SK-N-SH (cell line): Measurements from ENCODE around the gene SLC13A4. TPM values are rescaled to one million over a fixed set of nuclear protein-coding genes. Genes with fewer than 3 reads are reported as not detected.

Experiments used
- CTCF ChIA-PET: fragments of 300-600, 350-600 bp; formaldehyde crosslinking; extraction: SDS; loops from one replicate; lab custom pipeline; 2021; lab: Yijun Ruan, JAX
- POLR2A ChIA-PET: fragments of 350-600 bp; sonication (Branson Sonifier 250); formaldehyde crosslinking; extraction: SDS; loops from one replicate; lab custom pipeline; 2020; ENCODE audit warnings: antibody characterized with exemption, inconsistent platforms; lab: Yijun Ruan, JAX
- DNase-seq: peaks from one replicate; pipeline ENCODE4 v3.0.0; 2012
- H2AFZ ChIP-seq: fragments of 200-600 bp; sonication (generic); 2 replicates; pipeline ENCODE4 v1.8.1; 2016; ENCODE audit warnings: antibody characterized with exemption, mild to moderate bottlenecking, low read depth
- H3F3A ChIP-seq: fragments of 200-600 bp; sonication (generic); replicated peaks from 2 replicates; pipeline ENCODE3; 2016; ENCODE audit warnings: antibody characterized with exemption, mild to moderate bottlenecking; ENCODE audit not compliant: insufficient read depth
- H3K27ac ChIP-seq, 2 experiments: fragments of 200-500 bp in 1 of 2; fragments of 200-600 bp in 1 of 2; sonication (Bioruptor generic) in 1 of 2; sonication (generic), shearing (Covaris generic) in 1 of 2; 2 replicates each; pipeline versions ENCODE4 v1.5.1 to v1.6.1; 2014 to 2016; ENCODE audit warnings: low read depth in 2 of 2, inconsistent platforms in 1 of 2, low read length in 1 of 2, mild to moderate bottlenecking in 1 of 2, mixed read lengths in 1 of 2
- H3K27me3 ChIP-seq: fragments of 200-600 bp; sonication (generic), shearing (Covaris generic); 2 replicates; pipeline ENCODE4 v1.6.1; 2016; ENCODE audit warnings: mixed run types; ENCODE audit not compliant: insufficient read depth
- H3K36me3 ChIP-seq, 2 experiments: fragments of 200-500 bp in 1 of 2; fragments of 200-600 bp in 1 of 2; sonication (Bioruptor generic) in 1 of 2; sonication (generic) in 1 of 2; replicated peaks in 1 of 2; 2 replicates each; pipeline versions ENCODE3 to v1.5.1; 2014 to 2016; ENCODE audit warnings: low read length in 1 of 2, mild to moderate bottlenecking in 1 of 2; ENCODE audit not compliant: insufficient read depth in 2 of 2, control insufficient read depth in 1 of 2
- H3K4me1 ChIP-seq, 2 experiments: fragments of 200-500 bp in 1 of 2; fragments of 200-600 bp in 1 of 2; sonication (Bioruptor generic) in 1 of 2; sonication (generic), shearing (Covaris generic) in 1 of 2; 2 replicates each; pipeline versions ENCODE4 v1.5.1 to v1.6.1; 2014 to 2016; ENCODE audit warnings: low read depth in 1 of 2, low read length in 1 of 2, mixed run types in 1 of 2; ENCODE audit not compliant: insufficient read depth in 2 of 2, control insufficient read depth in 1 of 2
- H3K4me2 ChIP-seq: fragments of 200-600 bp; sonication (generic), shearing (Covaris generic); 2 replicates; pipeline ENCODE4 v1.6.1; 2017; ENCODE audit warnings: mixed run types
- H3K4me3 ChIP-seq, 2 experiments: fragments of 200-500 bp in 1 of 2; fragments of 200-600 bp in 1 of 2; sonication (Bioruptor generic) in 1 of 2; sonication (generic), shearing (Covaris generic) in 1 of 2; 2 replicates each; pipeline versions ENCODE4 v1.5.1 to v1.8.1; 2014 to 2016; ENCODE audit warnings: low read depth in 2 of 2, inconsistent platforms in 1 of 2, low read length in 1 of 2, mild to moderate bottlenecking in 1 of 2, mixed read lengths in 1 of 2, moderate library complexity in 1 of 2
- H3K79me2 ChIP-seq: fragments of 200-600 bp; sonication (generic); 2 replicates; pipeline ENCODE4 v1.8.1; 2017; ENCODE audit warnings: mild to moderate bottlenecking; ENCODE audit not compliant: insufficient read depth
- H3K9ac ChIP-seq: fragments of 200-600 bp; sonication (generic); 2 replicates; pipeline ENCODE4 v1.6.1; 2017; ENCODE audit warnings: mixed run types
- H3K9me2 ChIP-seq: fragments of 200-600 bp; sonication (generic); 2 replicates; pipeline ENCODE4 v1.6.1; 2017; ENCODE audit warnings: mixed run types
- H3K9me3 ChIP-seq: fragments of 200-600 bp; sonication (generic); 2 replicates; pipeline ENCODE4 v1.6.1; 2017; ENCODE audit warnings: mixed run types, mild to moderate bottlenecking, moderate library complexity
- H4K20me1 ChIP-seq: fragments of 200-600 bp; sonication (generic); 2 replicates; pipeline ENCODE4 v1.6.1; 2017; ENCODE audit warnings: mild to moderate bottlenecking, mixed run types; ENCODE audit not compliant: insufficient read depth
- CHD2 ChIP-seq: fragments of 150-350 bp; IDR thresholded peaks from 2 replicates; pipeline ENCODE4 v1.6.1; 2018; ENCODE audit warnings: low read length; ENCODE audit not compliant: partially characterized antibody
- CTCF ChIP-seq: fragments of 200-600 bp; sonication (generic); IDR thresholded peaks from 2 replicates; pipeline ENCODE4 v1.6.1; 2017; ENCODE audit warnings: antibody characterized with exemption, mild to moderate bottlenecking, moderate library complexity
- EZH2phosphoT487 ChIP-seq: fragments of 200-600 bp; sonication (generic); IDR thresholded peaks from 2 replicates; pipeline ENCODE4 v1.6.1; 2017; ENCODE audit warnings: low read depth, mixed run types, mild to moderate bottlenecking, antibody characterized with exemption, moderate library complexity, borderline replicate concordance
- FOXJ3 ChIP-seq: sonication (generic); formaldehyde crosslinking; IDR thresholded peaks from 2 replicates; pipeline ENCODE4 v1.5.1; 2020; ENCODE audit warnings: mild to moderate bottlenecking, missing genetic modification reagents
- FOXM1 ChIP-seq: IDR thresholded peaks from 2 replicates; pipeline ENCODE4 v1.4.0; 2012; ENCODE audit warnings: low read depth, mild to moderate bottlenecking
- GABPA ChIP-seq: IDR thresholded peaks from 2 replicates; pipeline ENCODE4 v1.4.0; 2012; ENCODE audit warnings: low read depth, mild to moderate bottlenecking
- MAX ChIP-seq: IDR thresholded peaks from 2 replicates; pipeline ENCODE4 v1.4.0; 2012; ENCODE audit warnings: low read depth
- MEF2A ChIP-seq: IDR thresholded peaks from 2 replicates; pipeline ENCODE4 v1.4.0; 2012; ENCODE audit warnings: low read depth, borderline replicate concordance
- NFIC ChIP-seq: IDR thresholded peaks from 2 replicates; pipeline ENCODE4 v1.4.0; 2012; ENCODE audit warnings: borderline replicate concordance
- POLR2AphosphoS5 ChIP-seq: IDR thresholded peaks from 2 replicates; pipeline ENCODE4 v1.6.1; 2012; ENCODE audit warnings: low read depth, low read length
- RAD21 ChIP-seq: IDR thresholded peaks from 2 replicates; pipeline ENCODE4 v1.6.1; 2012; ENCODE audit warnings: mild to moderate bottlenecking, low read length
- RCOR1 ChIP-seq: fragments of 150-350 bp; IDR thresholded peaks from 2 replicates; pipeline ENCODE4 v1.6.1; 2017; ENCODE audit warnings: antibody characterized with exemption, low read length
- SIN3A ChIP-seq: IDR thresholded peaks from 2 replicates; pipeline ENCODE4 v1.6.1; 2012; ENCODE audit warnings: low read depth, mild to moderate bottlenecking, low read length, moderate library complexity, borderline replicate concordance
- SMC3 ChIP-seq: IDR thresholded peaks from 2 replicates; pipeline ENCODE4 v1.6.1; 2012; ENCODE audit warnings: low read depth, low read length, improper control_type of control experiment
- TAF1 ChIP-seq: IDR thresholded peaks from 2 replicates; pipeline ENCODE4 v1.6.1; 2012; ENCODE audit warnings: low read depth, mild to moderate bottlenecking, low read length, moderate library complexity, borderline replicate concordance
- TEAD4 ChIP-seq: IDR thresholded peaks from 2 replicates; pipeline ENCODE4 v1.4.0; 2012; ENCODE audit warnings: mild to moderate bottlenecking, borderline replicate concordance; ENCODE audit not compliant: insufficient read depth
- WGBS: methylation state at CpG from one replicate; pipeline ENCODE4 v1.1.6; 2017; ENCODE audit warnings: low lambda C conversion rate; 5-methylcytosine and 5-hydroxymethylcytosine counted together
- polyA plus RNA-seq, 3 experiments: library from polyadenylated mRNA; depleted of rRNA; stranded (reverse); fragments of >200 nt; gene quantifications; 2 replicates each; pipeline ENCODE4 v1.2.3, GENCODE V29; 2012
- TF ChIP-seq, protein P1 (sequence below): IDR thresholded peaks from 2 replicates; pipeline ENCODE4 v1.4.0; 2012; ENCODE audit warnings: low read depth, borderline replicate concordance
- TF ChIP-seq, protein P2 (sequence below): fragments of 150-350 bp; IDR thresholded peaks from 2 replicates; pipeline ENCODE4 v1.6.1; 2017; ENCODE audit warnings: antibody characterized with exemption, low read length, low read depth, borderline replicate concordance
- TF ChIP-seq, protein P3 (sequence below): IDR thresholded peaks from 2 replicates; pipeline ENCODE4 v1.6.1; 2012; ENCODE audit warnings: mild to moderate bottlenecking, low read depth, low read length, moderate library complexity

Gene SLC13A4
- polyA plus RNA-seq, 1 of the 3 experiments (the other 2 are of a cell fraction), result 0.30 TPM

GRCh38 chr7:135718219-135718618 lies 9.8 kb downstream of the SLC13A4 start:
- Histone ChIP-seq H3K27me3 (no peaks in the 10 kb centered on the region), H3K9ac (no peak overlapping the region), H3K9me2 (no peaks in the 10 kb centered on the region), H3K79me2 (no peaks in the 10 kb centered on the region), H3K4me3 (no peak overlapping the region), H4K20me1 (no peaks in the 10 kb centered on the region), H3K9me3 (no peaks in the 10 kb centered on the region), H3K27ac (no peak overlapping the region), H3K36me3 (no peaks in the 10 kb centered on the region), H3F3A (peaks cover 33% of the 10 kb centered on the region), H3K4me2 (no peak overlapping the region), H2AFZ (no peak overlapping the region), H3K4me1 (peaks cover 28 to 29% of the 10 kb centered on the region in 2 experiments)
- ChIA-PET POLR2A (no interaction called here), CTCF (interaction anchor here (11.2 kb wide), 1 partner anchor 45 kb away, joined by 153 read pairs; no protein-coding TSS in a partner anchor)
- no peak for TF ChIP-seq TAF1
- no peak for TF ChIP-seq NFIC
- TF ChIP-seq MEF2A, result no peak
- no peak for TF ChIP-seq CTCF
- TF ChIP-seq CHD2, result no peak
- TF ChIP-seq, protein P1, sequence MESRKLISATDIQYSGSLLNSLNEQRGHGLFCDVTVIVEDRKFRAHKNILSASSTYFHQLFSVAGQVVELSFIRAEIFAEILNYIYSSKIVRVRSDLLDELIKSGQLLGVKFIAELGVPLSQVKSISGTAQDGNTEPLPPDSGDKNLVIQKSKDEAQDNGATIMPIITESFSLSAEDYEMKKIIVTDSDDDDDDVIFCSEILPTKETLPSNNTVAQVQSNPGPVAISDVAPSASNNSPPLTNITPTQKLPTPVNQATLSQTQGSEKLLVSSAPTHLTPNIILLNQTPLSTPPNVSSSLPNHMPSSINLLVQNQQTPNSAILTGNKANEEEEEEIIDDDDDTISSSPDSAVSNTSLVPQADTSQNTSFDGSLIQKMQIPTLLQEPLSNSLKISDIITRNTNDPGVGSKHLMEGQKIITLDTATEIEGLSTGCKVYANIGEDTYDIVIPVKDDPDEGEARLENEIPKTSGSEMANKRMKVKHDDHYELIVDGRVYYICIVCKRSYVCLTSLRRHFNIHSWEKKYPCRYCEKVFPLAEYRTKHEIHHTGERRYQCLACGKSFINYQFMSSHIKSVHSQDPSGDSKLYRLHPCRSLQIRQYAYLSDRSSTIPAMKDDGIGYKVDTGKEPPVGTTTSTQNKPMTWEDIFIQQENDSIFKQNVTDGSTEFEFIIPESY, result no peak
- WGBS, result 94% methylated on average over 2 of the region's 2 CpGs
- no peak for DNase-seq

GRCh38 chr7:135717693-135718092 lies 10.3 kb downstream of the SLC13A4 start:
- Histone ChIP-seq H3K9me3 (no peaks in the 10 kb centered on the region), H3K9ac (no peak overlapping the region), H3K27ac (peak overlapping the region; percentile 53 to 80; a peak in 1 of 4 replicates), H3K4me2 (no peak overlapping the region), H3K27me3 (no peaks in the 10 kb centered on the region), H3F3A (peaks cover 33% of the 10 kb centered on the region), H3K9me2 (no peaks in the 10 kb centered on the region), H2AFZ (no peak overlapping the region), H4K20me1 (no peaks in the 10 kb centered on the region), H3K4me3 (no peak overlapping the region), H3K36me3 (no peaks in the 10 kb centered on the region), H3K4me1 (peaks cover 33 to 34% of the 10 kb centered on the region in 2 experiments), H3K79me2 (no peaks in the 10 kb centered on the region)
- 84% methylated on average over 3 of the region's 3 CpGs for WGBS
- DNase-seq, result no peak
- ChIA-PET CTCF (interaction anchor here (11.2 kb wide), 1 partner anchor 44 kb away, joined by 153 read pairs; no protein-coding TSS in a partner anchor), POLR2A (no interaction called here)
- TF ChIP-seq EZH2phosphoT487 (no peak), RCOR1 (no peak), MAX (no peak), GABPA (no peak), TEAD4 (no peak), SMC3 (no peak), POLR2AphosphoS5 (no peak), RAD21 (no peak), FOXM1 (no peak), SIN3A (no peak), FOXJ3 (CRISPR knock-in tag) (no peak)
- TF ChIP-seq, protein P2, sequence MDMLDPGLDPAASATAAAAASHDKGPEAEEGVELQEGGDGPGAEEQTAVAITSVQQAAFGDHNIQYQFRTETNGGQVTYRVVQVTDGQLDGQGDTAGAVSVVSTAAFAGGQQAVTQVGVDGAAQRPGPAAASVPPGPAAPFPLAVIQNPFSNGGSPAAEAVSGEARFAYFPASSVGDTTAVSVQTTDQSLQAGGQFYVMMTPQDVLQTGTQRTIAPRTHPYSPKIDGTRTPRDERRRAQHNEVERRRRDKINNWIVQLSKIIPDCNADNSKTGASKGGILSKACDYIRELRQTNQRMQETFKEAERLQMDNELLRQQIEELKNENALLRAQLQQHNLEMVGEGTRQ, result no peak
- TF ChIP-seq, protein P3, sequence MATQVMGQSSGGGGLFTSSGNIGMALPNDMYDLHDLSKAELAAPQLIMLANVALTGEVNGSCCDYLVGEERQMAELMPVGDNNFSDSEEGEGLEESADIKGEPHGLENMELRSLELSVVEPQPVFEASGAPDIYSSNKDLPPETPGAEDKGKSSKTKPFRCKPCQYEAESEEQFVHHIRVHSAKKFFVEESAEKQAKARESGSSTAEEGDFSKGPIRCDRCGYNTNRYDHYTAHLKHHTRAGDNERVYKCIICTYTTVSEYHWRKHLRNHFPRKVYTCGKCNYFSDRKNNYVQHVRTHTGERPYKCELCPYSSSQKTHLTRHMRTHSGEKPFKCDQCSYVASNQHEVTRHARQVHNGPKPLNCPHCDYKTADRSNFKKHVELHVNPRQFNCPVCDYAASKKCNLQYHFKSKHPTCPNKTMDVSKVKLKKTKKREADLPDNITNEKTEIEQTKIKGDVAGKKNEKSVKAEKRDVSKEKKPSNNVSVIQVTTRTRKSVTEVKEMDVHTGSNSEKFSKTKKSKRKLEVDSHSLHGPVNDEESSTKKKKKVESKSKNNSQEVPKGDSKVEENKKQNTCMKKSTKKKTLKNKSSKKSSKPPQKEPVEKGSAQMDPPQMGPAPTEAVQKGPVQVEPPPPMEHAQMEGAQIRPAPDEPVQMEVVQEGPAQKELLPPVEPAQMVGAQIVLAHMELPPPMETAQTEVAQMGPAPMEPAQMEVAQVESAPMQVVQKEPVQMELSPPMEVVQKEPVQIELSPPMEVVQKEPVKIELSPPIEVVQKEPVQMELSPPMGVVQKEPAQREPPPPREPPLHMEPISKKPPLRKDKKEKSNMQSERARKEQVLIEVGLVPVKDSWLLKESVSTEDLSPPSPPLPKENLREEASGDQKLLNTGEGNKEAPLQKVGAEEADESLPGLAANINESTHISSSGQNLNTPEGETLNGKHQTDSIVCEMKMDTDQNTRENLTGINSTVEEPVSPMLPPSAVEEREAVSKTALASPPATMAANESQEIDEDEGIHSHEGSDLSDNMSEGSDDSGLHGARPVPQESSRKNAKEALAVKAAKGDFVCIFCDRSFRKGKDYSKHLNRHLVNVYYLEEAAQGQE, result no peak
